Ovary (tissue), 10 donors: ENCODE measurements around the gene PSMD1. TPM values are rescaled to one million over a fixed set of nuclear protein-coding genes. Genes with fewer than 3 reads are reported as not detected.

Source experiments
- DNase-seq, 5 donors: peaks; one replicate each; pipeline ENCODE4 v3.0.0-alpha.2; 2019 to 2020
- H3K27ac ChIP-seq, 2 donors: fragments of 200-600 bp; one replicate each; pipeline versions ENCODE4 v1.5.1 to v1.8.0; 2019 to 2022
- H3K27me3 ChIP-seq: fragments of 200-600 bp; one replicate; pipeline ENCODE4 v1.8.0; 2022
- H3K36me3 ChIP-seq: fragments of 200-600 bp; sonication (generic); one replicate; pipeline ENCODE4 v1.5.1; 2019
- H3K4me1 ChIP-seq: one replicate; pipeline ENCODE4 v1.8.1; 2013; ENCODE audit warnings: mild to moderate bottlenecking, moderate library complexity; ENCODE audit not compliant: insufficient read depth
- H3K4me3 ChIP-seq: fragments of 200-600 bp; sonication (generic); one replicate; pipeline ENCODE4 v1.5.1; 2017
- H3K9me3 ChIP-seq, 2 donors: fragments of 200-600 bp in 1 of 2; sonication (generic) in 1 of 2; one replicate each; pipeline versions ENCODE4 v1.5.1 to v1.8.1; 2013 to 2019; ENCODE audit warnings: mild to moderate bottlenecking in 1 of 2, moderate library complexity in 1 of 2
- EP300 ChIP-seq: sonication (generic); formaldehyde crosslinking; IDR thresholded peaks from one replicate; pipeline ENCODE4 v1.6.1; 2017; ENCODE audit warnings: antibody characterized with exemption
- POLR2A ChIP-seq: fragments of 450-650 bp; IDR thresholded peaks from one replicate; pipeline ENCODE4 v1.6.1; 2017; ENCODE audit warnings: antibody characterized with exemption, mild to moderate bottlenecking, moderate library complexity
- WGBS, 3 donors: extraction: QIAGEN DNeasy Blood & Tissue Kit in 1 of 3; methylation state at CpG; one replicate each; pipeline versions ENCODE4 v1.1.5 to v1.1.7; 2013 to 2017; 5-methylcytosine and 5-hydroxymethylcytosine counted together
- intact Hi-C, 4 donors: fragments of 100-400 bp; cut with DNase I; formaldehyde crosslinking; loops; one replicate each; pipeline versions ENCODE4 v1.11.0 to v1.15.1; 2022 to 2023
- long read RNA-seq, 3 donors: library from polyadenylated mRNA in 2 of 3; unstranded in 2 of 3; transcript quantifications; one replicate each; pipeline ENCODE4 v2.0.0 and lab custom pipeline, GENCODE V29; 2021 to 2026
- polyA plus RNA-seq, 2 donors: library from polyadenylated mRNA; stranded (reverse); fragments of 200-250 nt in 1 of 2; fragments of 350-450 nt in 1 of 2; fragmentation: Illumina TruSeq in 1 of 2; extraction: RNeasy Lipid Tissue Mini Kit (QIAGEN cat#74804) in 1 of 2; gene quantifications; one replicate each; pipeline ENCODE4 v1.2.3, GENCODE V29; 2013 to 2014
- total RNA-seq, 7 donors: library from RNA; depleted of rRNA in 2 of 7; stranded (reverse); fragments of >200 nt in 2 of 7; fragmentation: NEBNext Ultra II Directional in 3 of 7; extraction: Animal tissue kit (Norgen Biotek cat#: 25700) in 3 of 7; gene quantifications; one replicate each; pipeline versions ENCODE4 v1.1.0 to v1.2.4, GENCODE V29; 2016 to 2023
- TF ChIP-seq, protein P1 (sequence below), 3 donors: fragments of 450-650 bp in 2 of 3; fragments of 200-600 bp in 1 of 3; IDR thresholded peaks; one replicate each; pipeline versions ENCODE4 v1.5.1 to v1.8.0; 2016 to 2022; ENCODE audit warnings: antibody characterized with exemption in 3 of 3, mild to moderate bottlenecking in 1 of 3
- donor health status: DM: no; HTN: no; CAD: no; lungs with moderate emphysema.
- donor health status: DM: no; HTN: no; CAD: no.
- donor health status: Bipolar disorder and iron deficiency.
- donor health status: DM: yes; HTN: yes; CAD: no.
- donor health status: DM: no; HTN: no; CAD: no.
- donor health status: DM: yes; HTN: yes; CAD: no.

PSMD1 gene
- total RNA-seq = 10 to 100 TPM; 25.9 to 68.2 (median 57.8) TPM
- 10 to 100 TPM; 19.0 to 73.2 TPM for polyA plus RNA-seq
- long read RNA-seq, donor 1, transcript PSMD1-201 (25 exons, 3,326 nt) = major isoform, 5 of 366 reads
- long read RNA-seq, donor 1, partial matches to known transcripts = 338 of 366 reads
- long read RNA-seq, donor 1, other reads (novel, unspliced or antisense) = 22 of 366 reads
- long read RNA-seq, donor 2, transcript PSMD1-201 (25 exons, 3,326 nt) = major isoform, 6 of 55 reads
- long read RNA-seq, donor 2, transcript PSMD1-212 (2 exons, 546 nt) = minor isoform, 5 of 55 reads
- long read RNA-seq, donor 2, partial matches to known transcripts = 43 of 55 reads
- long read RNA-seq, donor 2, other reads (novel, unspliced or antisense) = 0 of 55 reads
- long read RNA-seq, donor 3, transcript PSMD1-201 (25 exons, 3,326 nt) = major isoform, 109 of 130 reads
- long read RNA-seq, donor 3, partial matches to known transcripts = 8 of 130 reads
- long read RNA-seq, donor 3, other reads (novel, unspliced or antisense) = 12 of 130 reads

DNA sequence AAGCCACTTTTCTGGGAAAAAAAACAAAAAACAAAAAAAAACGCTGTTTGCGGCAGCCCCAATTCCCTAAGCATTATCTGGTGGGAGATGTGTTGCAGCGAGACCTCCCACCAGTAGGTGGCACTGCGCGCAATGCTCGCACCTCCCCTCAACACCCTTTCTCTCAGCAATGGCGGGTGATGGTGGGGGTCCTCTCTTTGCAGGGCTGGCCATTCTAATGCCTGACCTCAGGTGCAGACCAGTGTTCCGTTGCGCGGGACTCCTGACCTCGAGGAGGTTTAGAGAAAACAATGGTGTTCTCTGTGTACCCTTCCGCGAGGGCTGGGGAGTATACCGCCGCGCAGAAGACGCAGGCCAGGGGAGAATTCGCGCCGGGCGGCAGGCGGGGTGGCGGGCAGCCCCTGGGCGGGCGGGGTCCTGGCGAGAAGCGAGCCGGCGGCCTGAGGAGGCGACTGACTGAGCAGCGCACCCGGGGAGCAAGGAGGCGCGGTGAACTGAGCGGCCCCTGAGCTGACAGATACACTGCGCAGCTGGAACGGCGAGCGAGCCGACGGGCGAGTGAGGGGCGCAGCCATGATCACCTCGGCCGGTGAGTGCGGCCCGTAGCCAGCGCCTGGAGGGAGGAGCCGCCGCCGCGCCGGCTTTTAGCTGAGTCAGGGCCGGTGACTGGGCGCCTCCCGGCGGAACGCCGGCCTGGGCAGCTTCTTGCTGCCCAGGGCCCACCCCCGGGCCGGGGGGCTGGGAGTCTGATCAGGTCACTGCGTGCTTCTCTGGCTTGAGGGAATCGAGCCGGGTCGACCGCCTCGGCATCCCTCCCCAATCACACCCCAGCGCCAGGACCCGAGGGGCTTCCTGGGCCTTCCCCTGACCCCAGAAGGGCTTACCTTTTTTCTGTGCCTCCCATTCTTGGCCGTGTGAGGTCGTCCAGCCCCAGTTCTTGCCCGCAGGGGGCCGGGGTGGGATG lies at the start of gene PSMD1:
TSS of gene PSMD1 (plus strand) at position 415 of the 964 bp plus-strand sequence. CDS start at position 574, 159 bp downstream.
- H3K4me3 ChIP-seq = peak within 1 kb of the TSS; percentile 98
- no peaks in the 10 kb centered on the region for H3K36me3 ChIP-seq
- peak; percentile 92 to 95 (median 93) for DNase-seq
- intact Hi-C loops = no loop called here
- no peaks in the 10 kb centered on the region for H3K9me3 ChIP-seq
- WGBS, 3 donors = 0 to 1% (median 0%) methylated on average over 51 to 73 of the region's 73 CpGs
- no peaks in the 10 kb centered on the region for H3K27me3 ChIP-seq
- H3K27ac ChIP-seq = peak within 1 kb of the TSS; percentile 90 to 94
- TF ChIP-seq, protein P1, sequence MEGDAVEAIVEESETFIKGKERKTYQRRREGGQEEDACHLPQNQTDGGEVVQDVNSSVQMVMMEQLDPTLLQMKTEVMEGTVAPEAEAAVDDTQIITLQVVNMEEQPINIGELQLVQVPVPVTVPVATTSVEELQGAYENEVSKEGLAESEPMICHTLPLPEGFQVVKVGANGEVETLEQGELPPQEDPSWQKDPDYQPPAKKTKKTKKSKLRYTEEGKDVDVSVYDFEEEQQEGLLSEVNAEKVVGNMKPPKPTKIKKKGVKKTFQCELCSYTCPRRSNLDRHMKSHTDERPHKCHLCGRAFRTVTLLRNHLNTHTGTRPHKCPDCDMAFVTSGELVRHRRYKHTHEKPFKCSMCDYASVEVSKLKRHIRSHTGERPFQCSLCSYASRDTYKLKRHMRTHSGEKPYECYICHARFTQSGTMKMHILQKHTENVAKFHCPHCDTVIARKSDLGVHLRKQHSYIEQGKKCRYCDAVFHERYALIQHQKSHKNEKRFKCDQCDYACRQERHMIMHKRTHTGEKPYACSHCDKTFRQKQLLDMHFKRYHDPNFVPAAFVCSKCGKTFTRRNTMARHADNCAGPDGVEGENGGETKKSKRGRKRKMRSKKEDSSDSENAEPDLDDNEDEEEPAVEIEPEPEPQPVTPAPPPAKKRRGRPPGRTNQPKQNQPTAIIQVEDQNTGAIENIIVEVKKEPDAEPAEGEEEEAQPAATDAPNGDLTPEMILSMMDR (IDR thresholded peaks at IDR 0.05) = peak; percentile 86 to 99 (median 91)
- TF ChIP-seq EP300 = no peak
- TF ChIP-seq POLR2A = no peak
- H3K4me1 ChIP-seq = peaks cover 3% of the 10 kb centered on the region

DNA sequence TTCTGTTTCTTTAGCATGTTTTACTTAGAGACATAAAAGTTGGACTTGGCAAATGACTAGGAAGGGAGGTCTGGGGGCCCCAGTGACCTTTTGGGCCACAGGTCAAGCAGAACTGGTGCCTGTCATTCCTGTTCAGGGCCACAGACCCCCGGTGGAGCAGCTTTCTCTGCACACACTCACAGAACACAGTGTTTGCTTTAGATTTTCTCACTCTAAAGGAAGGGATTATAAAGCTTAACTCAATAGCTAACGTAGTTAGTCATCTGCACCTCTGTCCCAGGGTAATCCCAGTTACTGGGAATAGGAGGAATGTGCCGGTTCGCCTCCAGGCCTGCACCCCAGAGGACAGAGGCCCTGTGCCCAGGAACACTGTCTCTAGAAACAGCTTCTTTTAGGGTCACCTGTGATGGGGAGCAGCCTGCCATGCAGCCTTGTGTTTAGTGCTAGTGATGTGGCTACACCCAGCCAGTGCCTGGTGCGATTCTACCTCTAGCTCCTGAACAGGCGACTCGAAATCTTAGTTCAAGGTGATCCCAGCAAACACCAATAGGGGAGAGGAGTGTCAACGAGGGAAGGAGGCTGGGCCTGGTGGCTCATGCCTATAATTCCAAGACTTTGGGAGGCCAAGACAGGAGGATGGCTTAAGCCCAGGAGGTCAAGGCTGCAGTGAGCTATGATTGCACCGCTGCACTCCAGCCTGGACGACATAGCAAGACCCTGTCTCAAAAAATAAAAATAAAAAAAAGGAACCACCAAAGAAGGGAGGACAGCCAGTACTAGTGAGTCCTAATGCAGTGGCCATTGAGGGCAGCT lies 49.2 kb upstream of the PSMD1 start:
- H3K36me3 ChIP-seq = no peaks in the 10 kb centered on the region
- WGBS, 3 donors = 65 to 66% (median 66%) methylated on average over 10 of the region's 10 CpGs
- no peaks in the 10 kb centered on the region for H3K4me1 ChIP-seq
- no peaks in the 10 kb centered on the region for H3K9me3 ChIP-seq
- TF ChIP-seq EP300 = no peak
- TF ChIP-seq POLR2A = no peak
- TF ChIP-seq, protein P1 (IDR thresholded peaks at IDR 0.05) = no peak
- no peak for DNase-seq
- H3K4me3 ChIP-seq = no peak overlapping the region
- H3K27me3 ChIP-seq = no peaks in the 10 kb centered on the region
- H3K27ac ChIP-seq = no peak overlapping the region
- intact Hi-C loops = no loop called here

DNA sequence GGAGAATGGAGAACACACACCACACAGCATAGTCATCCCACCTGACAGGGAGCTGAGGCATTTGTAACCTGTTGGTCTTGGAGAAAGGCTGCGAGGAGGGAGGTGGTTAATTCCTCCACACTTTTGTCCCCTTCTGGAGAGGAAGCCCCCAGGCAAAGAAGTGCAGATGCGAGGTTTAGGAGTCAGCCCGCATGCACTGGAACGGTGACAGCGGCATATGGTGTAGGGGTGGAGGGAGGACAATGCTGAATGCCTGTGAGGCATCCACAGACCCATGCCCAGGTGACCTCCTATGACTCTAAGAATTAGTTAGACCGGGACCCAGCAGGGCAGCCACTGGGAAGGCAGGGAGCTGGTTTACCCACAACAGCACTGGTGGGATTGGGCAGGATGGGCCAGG lies 48.5 kb upstream of the PSMD1 start:
- DNase-seq = no peak
- WGBS, 3 donors = 85 to 92% (median 85%) methylated on average over 6 of the region's 6 CpGs
- intact Hi-C loops = no loop called here

More for the DNA sequence above, 48.5 kb upstream of the PSMD1 start:
- no peak for TF ChIP-seq EP300
- TF ChIP-seq, protein P1 (IDR thresholded peaks at IDR 0.05) = no peak
- no peak for TF ChIP-seq POLR2A
- H3K27me3 ChIP-seq = no peaks in the 10 kb centered on the region
- H3K36me3 ChIP-seq = no peaks in the 10 kb centered on the region
- H3K27ac ChIP-seq = no peak overlapping the region
- H3K4me3 ChIP-seq = no peak overlapping the region
- H3K9me3 ChIP-seq = no peaks in the 10 kb centered on the region
- no peaks in the 10 kb centered on the region for H3K4me1 ChIP-seq
